ENCODE measurements around the gene DHH.

The DHH gene

DNA sequence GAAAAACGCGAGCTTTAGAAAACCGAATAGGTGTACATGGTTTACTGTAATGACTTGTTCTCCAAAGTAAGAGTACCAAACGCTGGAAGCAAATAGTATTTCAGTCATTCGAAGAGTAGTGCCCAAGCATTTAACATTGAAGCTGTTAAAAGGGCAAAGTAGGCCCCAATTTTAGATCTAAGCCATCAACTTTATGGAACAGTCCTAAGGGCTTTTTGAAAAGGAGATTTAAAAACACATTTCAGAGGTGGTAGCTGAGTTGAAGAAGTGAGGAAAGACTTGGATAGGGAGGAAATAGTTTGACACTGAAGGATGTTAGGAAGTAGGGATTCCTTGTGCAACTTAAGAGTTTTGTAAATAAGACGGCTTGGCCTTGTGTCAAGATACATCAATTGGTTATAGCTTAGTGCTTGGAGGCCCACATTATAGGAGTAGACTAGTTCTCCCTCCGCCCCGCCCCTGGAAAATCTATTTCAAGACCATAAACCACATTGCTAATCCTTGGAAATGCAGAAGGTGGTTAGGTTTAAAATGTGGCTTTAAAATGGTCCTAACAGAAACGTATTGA, 37.4 kb upstream of the DHH start:
- TF ChIP-seq CTCF (IDR thresholded peaks at IDR 0.05; ENCODE audit: low read depth, low read length) (no peak), EZH2phosphoT487 (IDR thresholded peaks at IDR 0.05; ENCODE audit: low read depth) (no peak)
- Histone ChIP-seq H3K79me2 (ENCODE audit: low read length) (peaks cover 53% of the 10 kb centered on the region), H3K36me3 (replicated peaks; ENCODE audit: low read depth, low read length) (peaks cover 32% of the 10 kb centered on the region), H3K4me1 (ENCODE audit: low read length) (peaks cover 22% of the 10 kb centered on the region), H4K20me1 (ENCODE audit: insufficient read depth, low read length) (peaks cover 23% of the 10 kb centered on the region), H3K9ac (ENCODE audit: low read length) (peak overlapping the region; percentile 83), H3K9me3 (ENCODE audit: insufficient read depth, low read length) (no peaks in the 10 kb centered on the region), H2AFZ (ENCODE audit: low read depth, low read length) (peak overlapping the region; percentile 45; the same call in 1 of the 2 replicates), H3K27me3 (ENCODE audit: low read depth, low read length) (no peaks in the 10 kb centered on the region), H3K4me3 (ENCODE audit: low read length) (peak overlapping the region; percentile 82), H3K27ac (ENCODE audit: low read length) (peak overlapping the region; percentile 85), H3K4me2 (ENCODE audit: low read length) (peak overlapping the region; percentile 91)

DNA sequence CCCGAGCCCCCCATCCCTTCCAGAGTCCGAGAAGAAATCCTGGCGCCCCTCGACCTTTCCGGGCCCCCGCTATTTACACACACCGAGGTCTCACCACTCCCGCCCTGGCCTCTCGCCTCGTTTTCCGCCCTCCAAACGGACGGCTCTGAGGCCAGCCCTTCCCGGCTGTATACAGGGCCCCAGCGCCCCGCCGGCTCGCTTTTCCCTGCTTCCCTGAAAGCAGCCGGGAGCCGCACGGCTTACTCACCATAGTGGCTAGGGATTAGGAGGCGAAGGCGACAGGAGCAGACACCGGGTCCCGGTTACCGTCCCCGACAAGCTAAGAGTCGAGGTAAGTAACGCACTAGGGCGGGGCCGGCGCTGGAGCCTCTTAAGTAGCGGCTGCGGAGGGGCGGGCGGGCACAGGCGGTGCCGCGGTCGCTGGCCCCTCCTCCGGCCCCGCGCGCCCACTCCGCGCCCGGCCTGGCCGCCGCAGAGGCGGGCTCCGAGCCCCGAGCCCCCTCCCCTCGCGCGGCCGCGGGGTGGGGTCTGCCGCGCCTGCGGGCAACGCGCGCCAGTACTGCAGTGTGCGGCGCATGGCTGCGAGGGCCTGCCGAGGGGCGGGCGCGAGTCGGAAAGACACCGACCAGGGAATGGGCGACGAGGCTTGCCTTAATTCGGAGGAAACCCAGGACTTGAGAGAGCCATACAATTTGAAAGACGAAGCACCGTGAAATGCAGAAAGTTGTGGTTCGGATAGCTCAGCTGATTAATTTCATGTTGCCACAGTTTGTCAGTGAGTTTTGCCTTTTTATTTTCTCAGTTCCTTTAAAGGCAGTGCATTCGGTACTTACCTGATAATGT, 36.7 kb upstream of the DHH start, which contains the start of gene TUBA1B:
TUBA1B (minus strand) TSS at position 345 of the 843 bp plus-strand sequence; CDS start at position 250, 95 bp downstream.
- peaks cover 22% of the 10 kb centered on the region for H3K4me1 ChIP-seq (ENCODE audit: low read length)
- H2AFZ ChIP-seq (ENCODE audit: low read depth, low read length): peak within 1 kb of the TSS; percentile 45; the same call in 1 of the 2 replicates
- peaks cover 35% of the 10 kb centered on the region for H3K36me3 ChIP-seq (replicated peaks; ENCODE audit: low read depth, low read length)
- H4K20me1 ChIP-seq (ENCODE audit: insufficient read depth, low read length): peaks cover 24% of the 10 kb centered on the region
- H3K9ac ChIP-seq (ENCODE audit: low read length): peak within 1 kb of the TSS; percentile 100
- peak within 1 kb of the TSS; percentile 98 for H3K27ac ChIP-seq (ENCODE audit: low read length)
- peaks cover 53% of the 10 kb centered on the region for H3K79me2 ChIP-seq (ENCODE audit: low read length)
- TF ChIP-seq CTCF (IDR thresholded peaks at IDR 0.05; ENCODE audit: low read depth, low read length) (no peak), EZH2phosphoT487 (IDR thresholded peaks at IDR 0.05; ENCODE audit: low read depth) (no peak)
- H3K4me2 ChIP-seq (ENCODE audit: low read length): peak within 1 kb of the TSS; percentile 96
- no peaks in the 10 kb centered on the region for H3K27me3 ChIP-seq (ENCODE audit: low read depth, low read length)
- H3K9me3 ChIP-seq (ENCODE audit: insufficient read depth, low read length): no peaks in the 10 kb centered on the region
- H3K4me3 ChIP-seq (ENCODE audit: low read length): peak within 1 kb of the TSS; percentile 86

DNA sequence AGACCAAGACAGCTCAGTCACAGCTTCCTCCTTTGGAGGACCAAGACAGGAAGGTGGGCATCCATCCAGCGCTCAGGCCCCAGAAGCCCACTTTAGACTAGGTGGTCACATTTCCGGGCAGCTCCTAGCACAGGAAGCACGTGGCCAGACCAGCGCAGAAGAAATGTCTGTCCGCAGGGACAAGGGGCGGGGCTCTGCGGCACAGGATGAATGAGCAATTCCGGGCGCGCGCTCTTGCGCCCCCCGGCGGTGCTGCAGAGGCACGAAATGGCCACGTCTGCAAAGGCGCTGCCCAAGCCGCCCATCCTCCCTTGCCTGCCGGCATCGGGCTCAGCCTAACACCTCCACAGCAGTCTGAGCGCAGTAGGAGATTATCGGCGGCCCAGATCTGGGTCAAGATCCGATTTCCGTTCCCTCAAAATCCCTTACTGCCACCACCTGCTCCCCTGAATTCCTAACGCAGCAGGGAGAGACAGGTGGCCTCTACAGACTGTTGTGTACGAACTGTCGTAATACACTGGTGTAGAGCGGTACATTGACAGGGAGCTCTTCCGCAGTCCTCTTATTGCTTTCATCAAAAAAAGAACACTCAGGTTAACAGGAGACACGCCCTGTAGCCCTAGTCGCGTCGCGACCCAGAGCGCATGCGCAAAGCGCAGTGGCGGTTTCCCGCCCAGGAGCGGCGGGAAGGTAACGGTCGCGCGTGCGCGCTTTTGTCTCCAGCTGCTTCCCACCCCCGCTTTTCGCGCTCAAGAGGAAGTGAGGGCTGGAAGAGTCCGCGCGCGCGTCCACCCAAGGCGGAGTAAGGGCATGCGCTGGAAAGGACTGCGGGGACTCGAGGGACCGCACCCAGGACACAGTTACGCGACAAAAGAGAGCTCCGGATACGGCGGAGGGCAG, 35.8 kb upstream of the DHH start:
- H3K4me1 ChIP-seq (ENCODE audit: low read length): peaks cover 22% of the 10 kb centered on the region
- H3K27me3 ChIP-seq (ENCODE audit: low read depth, low read length): no peaks in the 10 kb centered on the region
- H3K79me2 ChIP-seq (ENCODE audit: low read length): peaks cover 53% of the 10 kb centered on the region

More for the DNA sequence above, 35.8 kb upstream of the DHH start:
- peak overlapping the region; percentile 100 for H3K9ac ChIP-seq (ENCODE audit: low read length)
- H3K36me3 ChIP-seq (replicated peaks; ENCODE audit: low read depth, low read length): peaks cover 35% of the 10 kb centered on the region
- no peak overlapping the region for H2AFZ ChIP-seq (ENCODE audit: low read depth, low read length)
- TF ChIP-seq CTCF (IDR thresholded peaks at IDR 0.05; ENCODE audit: low read depth, low read length): peak; percentile 86
- no peak for TF ChIP-seq EZH2phosphoT487 (IDR thresholded peaks at IDR 0.05; ENCODE audit: low read depth)
- peak overlapping the region; percentile 98 for H3K27ac ChIP-seq (ENCODE audit: low read length)
- peak overlapping the region; percentile 96 for H3K4me2 ChIP-seq (ENCODE audit: low read length)
- peak overlapping the region; percentile 86 for H3K4me3 ChIP-seq (ENCODE audit: low read length)
- H3K9me3 ChIP-seq (ENCODE audit: insufficient read depth, low read length): no peaks in the 10 kb centered on the region
- H4K20me1 ChIP-seq (ENCODE audit: insufficient read depth, low read length): peaks cover 24% of the 10 kb centered on the region
